ENCODE results near the gene SLC6A9.

The SLC6A9 gene

GRCh38 chr1:43983253-43983899 lies 47.9 kb downstream of the SLC6A9 start:
- no peak for DNase-seq (ENCODE audit: low read depth in 2 of 2)

DNA sequence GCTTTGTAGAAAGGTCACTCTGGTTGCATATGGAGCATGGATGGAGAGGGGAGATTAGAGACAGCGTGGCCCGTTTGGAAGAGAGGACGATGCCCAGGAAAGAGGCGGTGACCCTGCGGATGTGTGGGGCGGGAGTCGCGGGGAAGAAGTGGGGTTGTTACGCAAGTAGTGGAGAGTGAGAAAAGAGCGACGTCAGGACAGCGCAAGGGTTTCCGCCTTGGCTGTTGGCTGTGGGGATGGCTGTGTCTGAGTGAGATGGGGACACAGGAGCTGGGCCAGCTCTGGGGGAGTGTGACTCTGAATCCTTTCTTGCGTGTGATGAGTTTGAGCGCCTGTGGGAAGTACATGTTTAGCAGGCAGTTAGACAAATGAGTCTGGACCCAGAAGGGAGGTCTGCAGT lies 48.5 kb downstream of the SLC6A9 start:
- no peak for DNase-seq (ENCODE audit: low read depth in 2 of 2)

DNA sequence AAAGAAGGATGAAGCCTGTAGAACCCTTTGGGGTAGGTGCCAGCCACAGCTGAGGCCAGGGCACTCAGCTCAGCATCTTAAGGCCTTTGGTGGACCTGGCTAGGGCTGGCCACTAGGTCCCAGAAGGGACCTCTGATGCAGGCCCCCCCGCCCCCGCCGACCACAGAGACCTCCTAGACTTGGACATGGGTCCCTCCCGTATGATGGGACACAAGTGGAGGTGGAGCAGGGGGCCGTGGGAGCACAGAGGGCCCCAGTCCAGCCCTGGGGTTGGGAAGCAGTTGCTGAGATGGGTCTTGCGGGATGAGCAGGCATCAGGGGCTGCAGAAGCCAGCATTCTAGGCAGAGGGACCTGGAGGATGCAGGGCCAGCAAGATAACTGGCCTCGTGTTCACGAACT lies 49.0 kb downstream of the SLC6A9 start:
- DNase-seq (ENCODE audit: low read depth in 2 of 2), result no peak

GRCh38 chr1:43981636-43982035 lies 49.6 kb downstream of the SLC6A9 start:
- no peak for DNase-seq (ENCODE audit: low read depth in 2 of 2)

- DNase-seq (ENCODE audit: low read depth in 2 of 2), result no peak
Observed at GRCh38 chr1:43981135-43981491, 50.1 kb downstream of the SLC6A9 start.

DNA sequence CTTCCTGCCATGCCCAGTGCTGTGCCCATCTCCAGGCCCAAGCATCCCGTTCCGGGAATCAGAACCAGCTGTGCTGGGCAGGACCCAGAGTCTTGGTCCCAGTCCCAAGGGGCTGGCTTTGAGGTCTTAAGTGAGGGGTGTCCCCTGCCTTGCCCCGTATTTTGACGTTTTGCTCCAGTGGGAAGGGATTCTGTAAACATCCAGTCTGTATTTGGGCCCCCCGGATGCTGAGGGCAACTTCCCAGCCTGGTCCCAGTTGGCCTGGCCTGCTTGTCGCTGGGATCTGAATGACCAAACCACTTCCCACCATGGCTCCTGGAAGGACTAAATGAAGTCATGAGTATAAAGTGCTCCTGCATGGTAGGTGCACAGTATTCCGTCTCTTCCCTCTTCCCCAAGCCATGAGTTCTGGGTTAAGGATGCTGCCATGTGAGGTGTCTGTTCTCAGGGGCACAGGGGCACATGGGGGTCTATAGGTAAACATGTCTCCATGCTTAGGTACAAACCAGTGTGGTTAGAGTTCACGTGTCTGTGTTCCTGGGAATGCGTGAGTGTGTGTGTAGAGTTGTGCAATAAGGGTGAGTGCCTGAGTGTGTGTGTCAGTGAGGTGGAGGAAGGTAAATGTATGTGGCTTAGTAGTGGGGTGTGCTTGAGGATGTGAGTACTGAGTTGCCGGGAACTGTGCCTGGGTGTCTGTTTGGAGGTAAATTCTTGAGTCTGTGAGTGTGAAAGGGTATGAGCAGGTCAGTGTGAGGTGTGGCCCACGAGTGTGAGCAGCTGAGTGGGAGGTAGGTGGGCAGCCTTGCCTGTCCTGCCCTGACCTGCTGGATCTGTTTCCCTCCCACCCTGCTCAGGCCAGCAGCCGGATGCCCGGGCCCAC lies 50.8 kb downstream of the SLC6A9 start:
- no peak for DNase-seq (ENCODE audit: low read depth in 2 of 2)

DNA sequence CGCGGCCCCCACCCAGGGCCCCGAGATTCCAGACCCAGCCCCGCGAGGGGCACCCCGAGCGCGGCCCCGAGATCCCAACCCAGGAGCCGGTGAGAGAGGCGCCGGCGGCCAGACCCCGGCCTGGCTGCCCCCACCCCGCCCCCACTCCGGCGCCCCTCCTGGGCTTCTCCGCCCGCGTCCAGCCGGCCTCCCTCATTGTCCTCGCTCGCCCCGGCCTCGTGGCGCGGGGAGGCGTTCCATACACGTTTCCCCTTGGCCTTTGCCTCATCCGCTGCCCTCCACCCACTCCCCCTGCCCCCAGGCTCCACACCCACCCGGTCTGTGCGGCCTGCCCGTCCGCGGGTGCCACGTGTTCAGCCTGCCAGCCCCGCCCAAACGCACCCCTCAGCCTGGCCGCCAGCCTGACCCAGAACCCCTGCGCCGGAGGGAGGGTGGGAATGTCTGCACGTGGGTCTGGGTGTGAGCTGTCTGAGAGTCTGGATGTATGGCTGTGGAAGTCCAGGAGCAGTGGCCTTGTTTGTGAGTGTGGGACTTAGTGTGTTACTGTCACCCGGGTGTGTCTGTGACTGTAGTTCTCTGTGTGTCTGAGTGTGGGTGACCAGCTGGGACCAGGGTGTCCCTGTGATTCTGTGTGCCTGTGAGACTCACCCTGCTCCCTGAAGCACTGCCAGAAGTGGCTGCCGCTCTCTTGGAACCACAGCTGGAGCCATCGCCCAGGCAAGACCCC lies 51.6 kb downstream of the SLC6A9 start:
- peak in 1 of 2 donors; percentile 19 for DNase-seq (ENCODE audit: low read depth in 2 of 2)

GRCh38 chr1:43979261-43979527 lies 52.1 kb downstream of the SLC6A9 start:
- no peak for DNase-seq (ENCODE audit: low read depth in 2 of 2)

DNA sequence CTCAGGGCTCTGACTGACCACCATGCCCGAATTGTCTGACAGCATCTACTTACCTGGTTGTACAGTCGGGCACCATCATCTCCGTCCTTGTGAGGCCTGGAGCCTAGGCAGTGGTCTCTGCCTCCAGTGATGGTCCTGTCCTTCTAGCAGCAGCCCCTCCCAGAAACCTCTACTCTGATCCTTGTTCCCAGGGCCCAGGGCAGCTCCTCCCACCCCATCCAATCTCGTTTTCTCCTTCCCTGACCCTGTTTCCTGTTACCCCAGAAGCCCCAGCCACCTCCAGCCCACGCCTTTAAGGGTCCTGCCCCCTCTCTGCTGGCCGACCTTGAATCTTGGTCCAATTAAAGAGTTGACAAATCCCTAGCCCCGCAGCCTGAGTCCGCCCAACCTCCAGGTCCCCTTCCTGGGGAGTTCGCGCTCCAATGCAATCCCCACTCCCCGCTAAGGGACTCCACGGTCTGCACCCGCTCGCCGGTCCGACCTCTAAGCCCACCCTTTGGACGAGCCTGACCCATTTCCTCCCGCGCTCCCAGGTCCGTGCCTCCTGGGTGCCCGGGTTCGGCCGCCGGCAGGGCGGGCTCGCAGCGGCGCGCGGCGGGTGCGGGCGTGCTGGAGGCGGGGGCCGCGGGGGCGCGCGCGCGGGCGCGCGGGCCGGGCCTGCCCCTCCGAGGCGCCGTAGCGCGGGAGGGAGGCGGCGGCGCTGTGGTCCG lies 52.6 kb downstream of the SLC6A9 start, which contains the start of gene B4GALT2:
TSS of gene B4GALT2 (plus strand) at position 660 of the 710 bp plus-strand sequence. CDS start 1,951 bp downstream, outside the sequence.
- peak in 1 of 2 donors; percentile 26 for DNase-seq (ENCODE audit: low read depth in 2 of 2)

DNA sequence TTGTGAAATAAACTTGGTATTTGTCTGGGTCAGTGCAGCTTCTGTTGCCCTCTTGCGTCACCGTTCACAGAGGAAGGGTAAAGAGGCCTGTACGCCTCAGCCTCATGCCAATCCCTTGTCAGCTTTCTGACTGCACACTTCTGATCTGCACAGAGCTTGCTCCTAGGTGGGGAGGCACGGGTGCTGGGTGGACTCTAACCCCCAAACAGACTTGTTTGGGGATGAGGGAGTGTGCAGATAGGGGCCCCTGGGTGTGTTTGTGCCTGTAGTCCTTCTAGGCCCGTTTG lies 53.1 kb downstream of the SLC6A9 start:
- no peak for DNase-seq (ENCODE audit: low read depth in 2 of 2)

DNA sequence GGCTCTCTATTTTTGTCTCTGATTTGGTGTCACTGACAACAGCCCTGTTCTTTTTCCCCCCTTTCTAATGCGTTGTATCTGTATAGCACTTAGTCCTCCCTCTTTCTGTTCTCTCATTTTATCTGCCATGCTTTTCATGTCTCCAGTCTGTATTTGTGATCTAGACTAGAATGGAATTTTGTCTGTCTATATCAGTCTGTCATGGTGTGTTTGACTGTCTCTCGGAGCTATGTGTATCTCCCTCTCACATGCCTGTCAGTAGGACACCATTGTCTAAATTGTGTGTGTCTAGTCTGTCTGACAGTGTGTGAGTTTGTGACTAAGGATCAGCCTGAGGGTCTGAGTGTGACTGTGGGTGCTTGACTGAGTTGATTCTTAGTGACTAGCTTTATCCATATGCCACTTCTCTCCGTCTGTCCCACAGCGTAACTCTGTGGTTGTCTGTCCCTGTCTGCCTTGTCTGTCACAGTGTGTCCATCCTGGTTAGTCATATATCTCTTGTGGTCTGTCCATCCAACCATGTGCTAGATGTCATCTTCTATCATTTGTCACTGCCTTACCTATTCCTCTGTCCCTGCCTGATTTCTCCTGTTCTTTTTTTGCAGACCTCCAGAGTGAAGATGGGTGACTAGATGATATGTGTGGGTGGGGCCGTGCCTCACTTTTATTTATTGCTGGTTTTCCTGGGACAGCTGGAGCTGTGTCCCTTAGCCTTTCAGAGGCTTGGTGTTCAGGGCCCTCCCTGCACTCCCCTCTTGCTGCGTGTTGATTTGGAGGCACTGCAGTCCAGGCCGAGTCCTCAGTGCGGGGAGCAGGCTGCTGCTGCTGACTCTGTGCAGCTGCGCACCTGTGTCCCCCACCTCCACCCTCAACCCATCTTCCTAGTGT lies 53.6 kb downstream of the SLC6A9 start:
- DNase-seq (ENCODE audit: low read depth in 2 of 2), result no peak

- DNase-seq (ENCODE audit: low read depth in 2 of 2), result no peak
Observed at GRCh38 chr1:43976890-43977289, 54.4 kb downstream of the SLC6A9 start.

GRCh38 chr1:43976045-43976444 lies 55.2 kb downstream of the SLC6A9 start:
- DNase-seq (ENCODE audit: low read depth in 2 of 2), result no peak

DNA sequence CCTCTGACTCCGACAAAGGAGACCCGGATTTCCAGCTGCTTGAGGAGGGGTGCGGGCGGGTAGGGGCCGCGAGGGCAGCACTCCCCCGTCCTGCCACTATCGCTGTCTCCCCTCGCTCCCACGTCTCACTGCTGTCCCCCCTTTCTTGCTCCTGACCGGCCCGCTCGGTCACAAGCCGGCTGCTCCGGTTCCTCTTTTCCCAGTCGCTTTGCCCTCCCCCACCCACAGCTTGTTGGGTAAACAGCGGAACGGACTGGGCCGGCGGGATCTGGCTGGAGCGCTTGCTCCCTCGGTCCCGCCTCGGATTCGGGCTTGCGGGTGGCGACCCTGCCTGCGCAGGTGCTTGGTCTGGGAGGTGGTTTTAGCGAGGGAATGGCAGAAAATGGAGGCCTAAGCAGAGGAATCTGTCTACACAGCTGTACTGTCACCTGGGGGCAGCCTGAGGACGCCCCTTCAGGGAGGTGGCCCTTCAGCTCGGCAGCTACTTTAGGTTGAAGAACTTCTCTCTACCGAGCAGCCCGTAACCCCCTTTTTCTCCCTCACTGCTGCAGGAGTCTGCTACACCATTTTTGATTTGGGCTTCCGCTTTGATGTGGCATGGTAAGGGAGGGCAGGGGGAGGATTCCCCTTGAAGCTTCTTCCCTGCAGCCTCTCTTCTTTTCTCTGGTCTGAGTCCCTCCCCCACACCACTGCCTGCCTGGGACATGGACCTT lies 55.9 kb downstream of the SLC6A9 start:
- DNase-seq (ENCODE audit: low read depth in 2 of 2), result no peak

- peak; percentile 95 for DNase-seq (ENCODE audit: low read depth in 2 of 2)
Observed at GRCh38 chr1:43974443-43975248, 56.6 kb downstream of the SLC6A9 start, which contains the start of gene ATP6V0B. Gene ATP6V0B, plus strand, starts transcription at chr1:43974960. Its CDS starts 81 bp downstream, at chr1:43975041.

DNA sequence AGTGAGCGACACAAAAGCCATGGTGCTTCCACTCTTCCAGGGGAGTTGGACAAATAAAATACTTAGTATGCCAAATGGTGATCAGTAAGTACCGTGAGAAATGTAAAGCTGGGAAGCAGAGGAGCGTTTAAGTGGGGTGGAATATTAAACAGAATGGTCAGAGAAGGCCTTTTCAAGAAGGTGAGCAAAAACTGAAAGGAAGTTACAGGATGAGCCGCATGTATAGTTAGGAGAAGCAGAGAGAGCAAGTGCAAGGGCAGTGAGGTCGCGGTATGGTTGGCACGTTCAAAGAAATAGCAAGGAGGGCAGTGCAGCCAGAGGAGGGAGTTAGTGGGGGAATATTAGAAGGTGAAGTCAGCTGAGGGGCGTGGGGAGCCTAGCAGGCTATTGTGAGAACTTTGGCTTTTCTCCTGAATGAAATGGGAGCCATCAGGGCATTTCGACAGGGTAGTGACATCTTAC lies 57.2 kb downstream of the SLC6A9 start:
- no peak for DNase-seq (ENCODE audit: low read depth in 2 of 2)

DNA sequence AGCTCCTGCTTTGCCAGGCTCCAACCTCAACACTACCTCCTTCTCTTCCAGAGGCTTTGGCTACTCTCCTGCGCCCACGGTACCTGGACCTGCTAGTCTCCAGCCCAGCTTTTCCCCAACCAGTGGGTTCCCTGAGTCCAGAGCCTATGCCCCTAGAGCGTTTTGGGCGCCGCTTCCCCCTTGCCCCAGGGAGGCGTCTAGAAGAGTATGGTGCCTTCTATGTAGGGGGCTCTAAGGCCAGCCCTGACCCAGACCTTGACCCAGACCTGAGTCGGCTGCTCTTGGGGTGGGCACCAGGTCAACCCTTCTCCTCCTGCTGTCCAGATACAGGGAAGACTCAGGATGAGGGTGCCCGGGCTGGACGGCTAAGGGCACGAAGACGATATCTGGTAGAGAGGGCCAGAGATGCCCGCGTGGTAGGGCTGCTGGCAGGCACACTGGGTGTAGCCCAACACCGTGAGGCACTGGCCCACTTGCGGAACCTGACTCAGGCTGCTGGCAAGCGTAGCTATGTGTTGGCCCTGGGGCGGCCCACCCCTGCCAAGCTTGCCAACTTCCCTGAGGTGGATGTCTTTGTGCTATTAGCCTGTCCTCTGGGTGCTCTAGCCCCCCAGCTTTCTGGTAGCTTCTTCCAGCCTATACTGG lies 59.8 kb downstream of the SLC6A9 start:
- no peak for DNase-seq (ENCODE audit: low read depth in 2 of 2)

GRCh38 chr1:43970911-43971310 lies 60.4 kb downstream of the SLC6A9 start:
- DNase-seq (ENCODE audit: low read depth in 2 of 2), result no peak

DNA sequence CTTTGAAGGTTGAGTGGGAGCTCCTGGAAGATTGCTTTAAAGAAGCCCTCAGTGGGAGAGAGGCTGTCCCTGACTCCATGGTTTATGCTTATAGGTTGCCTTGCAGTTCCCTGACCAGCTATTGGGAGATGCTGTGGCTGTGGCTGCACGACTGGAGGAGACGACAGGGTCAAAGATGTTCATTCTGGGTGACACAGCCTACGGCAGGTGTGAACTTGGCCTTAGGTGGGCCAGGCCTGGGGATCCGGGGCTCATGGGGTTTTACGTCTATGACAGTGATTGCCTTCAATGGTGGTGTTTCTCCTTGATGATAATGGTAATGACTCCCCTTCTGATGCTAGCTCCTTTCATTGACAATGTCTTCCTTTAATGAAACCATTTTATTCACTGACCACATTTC lies 60.8 kb downstream of the SLC6A9 start:
- DNase-seq (ENCODE audit: low read depth in 2 of 2), result no peak
